ELR (cell line): ENCODE results near the gene EFCAB8.

ENCODE experiments used
- DNase-seq: peaks from one replicate; pipeline ENCODE4 v3.0.0-alpha.2; 2015; ENCODE audit warnings: low read depth

Gene EFCAB8

GRCh38 chr20:32988008-32988407, 129.3 kb downstream of the EFCAB8 start:
- no peak for DNase-seq

- no peak for DNase-seq
These were observed 131.0 kb downstream of the EFCAB8 start for GRCh38 chr20:32989507-32990283.

- no peak for DNase-seq
These were observed 131.7 kb downstream of the EFCAB8 start for GRCh38 chr20:32990426-32990825.

- DNase-seq: no peak
These were observed 132.7 kb downstream of the EFCAB8 start for GRCh38 chr20:32991383-32991782.

- no peak for DNase-seq
These were observed 133.3 kb downstream of the EFCAB8 start for GRCh38 chr20:32991792-32992641.

- no peak for DNase-seq
These were observed 134.8 kb downstream of the EFCAB8 start for GRCh38 chr20:32993496-32994050.

- DNase-seq: no peak
These were observed 137.1 kb downstream of the EFCAB8 start for GRCh38 chr20:32995802-32996201.

GRCh38 chr20:32997431-32997830, 138.7 kb downstream of the EFCAB8 start:
- DNase-seq: no peak

GRCh38 chr20:32999603-33000250, 141.0 kb downstream of the EFCAB8 start:
- no peak for DNase-seq

GRCh38 chr20:33000802-33001466, 142.2 kb downstream of the EFCAB8 start:
- no peak for DNase-seq

GRCh38 chr20:33002087-33002808, 143.5 kb downstream of the EFCAB8 start:
- DNase-seq: no peak

GRCh38 chr20:33004141-33004751, 145.5 kb downstream of the EFCAB8 start, which contains the start of gene SUN5:
SUN5 (minus strand) TSS chr20:33004433; CDS start chr20:33004340, 93 bp downstream.
- no peak for DNase-seq

GRCh38 chr20:33005132-33005566, 146.4 kb downstream of the EFCAB8 start:
- DNase-seq: peak; percentile 19

GRCh38 chr20:33005908-33006775, 147.4 kb downstream of the EFCAB8 start:
- DNase-seq: no peak

- DNase-seq: no peak
These were observed 148.2 kb downstream of the EFCAB8 start for GRCh38 chr20:33006776-33007375.

- no peak for DNase-seq
These were observed 148.9 kb downstream of the EFCAB8 start, which contains the start of gene BPIFB2 for GRCh38 chr20:33007376-33008335. BPIFB2 (plus strand) TSS chr20:33007704; CDS start chr20:33008575, 871 bp downstream.

- no peak for DNase-seq
These were observed 149.9 kb downstream of the EFCAB8 start for GRCh38 chr20:33008336-33009213.
